T47D (cell line): ENCODE data around the gene PARD3.
"Not testable (repeated sequence)": the region's sequence is repeated elsewhere in the genome, so short reads cannot be mapped to it uniquely, and the experiment has no call there.

ENCODE experiments used
- DNase-seq, 2 experiments: peaks; one replicate each; pipeline versions ENCODE4 v3.0.0 to v3.0.0-alpha.2; 2011 to 2012; ENCODE audit warnings: low read depth in 1 of 2, low spot score in 1 of 2
- JUND ChIP-seq: IDR thresholded peaks from 2 replicates; pipeline ENCODE4 v1.6.1; 2012; ENCODE audit warnings: low read depth
- in situ Hi-C: cut with HindIII; loops from 2 replicates; pipeline ENCODE4 v1.10.0; 2016; ENCODE audit warnings: low sequenced_read_pairs, low pct_unique_long_range_greater_than_20kb

The PARD3 gene

DNA sequence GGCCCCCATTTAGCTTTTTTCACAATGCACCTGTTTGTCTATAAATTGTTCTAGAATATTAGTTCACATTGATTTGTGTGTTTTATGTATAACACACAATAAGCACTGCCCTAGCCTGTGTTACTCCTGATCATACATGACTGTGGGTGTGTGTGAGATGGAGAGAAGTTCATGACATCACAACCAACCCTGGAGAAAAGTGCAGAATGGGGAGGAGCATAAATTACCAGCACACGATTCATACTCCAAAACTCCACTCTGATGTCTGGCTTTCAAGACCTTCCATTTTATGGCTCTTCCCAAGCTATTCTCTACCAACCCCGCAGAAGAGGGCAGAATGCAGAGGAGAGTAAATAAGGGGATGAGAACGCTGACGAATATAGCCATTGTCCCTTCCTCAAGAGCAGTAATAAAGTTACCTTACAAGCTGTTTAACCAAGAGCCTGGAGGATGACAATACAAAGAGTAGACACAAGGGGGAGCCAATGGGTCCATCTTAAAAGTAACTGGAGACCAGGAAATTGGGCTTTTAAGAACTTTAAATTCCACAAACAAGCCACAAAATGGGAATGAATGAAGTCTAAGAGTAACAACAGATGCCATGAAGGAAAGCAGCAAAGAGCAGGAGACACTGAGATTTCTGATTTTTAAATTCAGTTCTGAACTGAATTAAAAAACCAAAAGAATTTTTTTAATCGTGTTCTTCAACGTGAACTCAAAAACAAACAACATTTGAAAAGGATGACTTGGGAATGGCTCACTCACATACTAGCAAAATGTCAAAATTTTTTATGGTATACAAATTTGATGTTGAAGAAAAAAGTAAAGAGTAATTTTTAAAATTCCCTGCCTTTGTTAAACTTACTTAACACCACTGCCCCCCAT, 159.6 kb downstream of the PARD3 start:
- in situ Hi-C loops: no loop called here

DNA sequence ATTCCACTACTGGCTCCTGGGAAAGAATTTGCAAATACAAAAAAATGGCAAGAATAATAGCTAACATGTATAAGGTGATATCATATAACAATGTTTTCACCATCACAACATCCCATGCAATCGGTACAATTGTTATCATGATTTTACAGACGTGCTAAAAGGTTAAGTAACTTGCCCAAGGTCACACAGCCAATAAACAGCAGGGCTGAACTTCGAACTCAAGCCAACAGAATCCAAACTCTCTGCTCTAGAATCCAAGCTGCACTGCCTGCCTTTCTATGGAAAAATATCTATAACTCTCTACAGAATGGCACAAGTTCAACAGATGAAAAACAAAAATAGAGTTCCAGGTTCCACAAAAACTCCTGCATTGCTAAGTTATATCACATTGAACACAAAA, 160.9 kb downstream of the PARD3 start:
- in situ Hi-C loops: no loop called here
- DNase-seq: no peak
- no peak for TF ChIP-seq JUND

More for the DNA sequence above, 159.6 kb downstream of the PARD3 start:
- DNase-seq: peak; percentile 2 to 74
- TF ChIP-seq JUND: no peak

DNA sequence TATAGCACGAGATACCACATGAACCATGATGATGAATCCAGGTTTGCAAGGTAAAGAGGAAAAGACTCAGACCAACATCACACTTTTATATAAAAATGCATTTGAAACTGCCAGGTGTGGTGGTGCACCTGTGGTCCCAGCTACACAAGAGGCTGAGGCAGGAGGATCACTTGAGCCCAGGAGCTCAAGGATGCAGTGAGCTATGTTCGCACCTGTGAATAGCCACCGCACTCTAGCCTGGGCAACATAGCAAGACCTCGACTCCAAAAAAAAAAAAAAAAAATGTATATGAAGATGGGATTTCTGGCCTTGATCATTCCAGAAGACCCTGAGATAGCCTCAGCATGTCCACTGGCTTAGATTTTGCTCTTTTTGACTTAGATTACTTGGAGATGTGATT, 161.6 kb downstream of the PARD3 start:
- in situ Hi-C loops: no loop called here
- no peak for TF ChIP-seq JUND
- no peak for DNase-seq

DNA sequence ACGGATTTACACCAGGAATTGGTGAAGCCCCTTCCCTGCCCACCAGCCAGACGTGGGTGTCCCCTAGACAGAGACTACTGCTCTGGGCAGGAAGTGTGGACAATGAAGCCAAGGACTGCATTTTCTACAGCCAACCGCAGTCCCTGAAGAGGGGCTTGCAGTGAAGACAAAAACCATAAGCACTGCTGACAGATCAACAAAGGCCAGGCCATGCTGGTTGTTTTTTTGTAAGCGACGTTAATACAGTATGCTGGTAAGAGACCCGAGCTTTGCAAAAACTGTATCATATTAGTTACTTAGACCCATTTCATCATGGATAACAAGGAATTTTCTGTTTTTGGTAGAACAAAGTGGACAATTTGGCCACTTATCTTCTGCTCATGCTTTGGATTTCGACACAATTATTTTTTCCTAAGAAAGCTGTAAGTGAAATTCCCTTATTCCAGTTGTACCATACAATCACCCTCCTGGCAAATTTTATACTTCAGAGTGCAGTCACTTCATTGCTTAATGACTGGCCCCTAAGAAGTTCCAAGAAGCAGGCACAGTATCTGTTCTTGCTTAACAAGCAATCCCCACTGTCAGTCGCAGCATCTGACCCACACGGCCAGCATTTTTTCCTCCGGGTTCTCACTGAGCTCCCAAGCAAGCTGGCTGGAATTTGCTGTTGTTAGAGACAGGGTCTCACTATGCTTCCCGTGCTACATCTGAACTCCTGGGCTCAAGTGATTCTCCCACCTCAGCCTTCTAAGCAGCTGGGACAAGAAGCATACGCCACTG, 163.5 kb downstream of the PARD3 start:
- no peak for DNase-seq
- no peak for TF ChIP-seq JUND
- in situ Hi-C loops: no loop called here

DNA sequence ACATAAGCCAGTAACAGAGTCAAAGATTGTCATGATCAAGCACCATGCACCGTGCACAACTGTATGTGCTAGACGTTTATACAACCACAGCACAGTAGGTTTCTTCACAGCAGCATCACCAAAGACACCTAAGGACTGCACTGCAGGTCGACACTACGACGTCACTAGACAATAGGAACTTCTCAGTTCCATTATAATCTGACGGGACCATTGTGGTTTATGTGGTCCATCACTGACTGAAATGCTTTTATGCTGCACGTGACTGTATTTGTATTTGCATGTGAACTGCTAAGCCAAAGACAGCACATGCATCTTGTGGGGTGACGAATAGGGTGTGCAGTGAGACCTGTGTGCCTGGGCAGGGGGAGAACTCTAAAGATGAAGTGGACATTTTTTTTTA, 164.9 kb downstream of the PARD3 start:
- DNase-seq: no peak
- in situ Hi-C loops: no loop called here
- TF ChIP-seq JUND: no peak

DNA sequence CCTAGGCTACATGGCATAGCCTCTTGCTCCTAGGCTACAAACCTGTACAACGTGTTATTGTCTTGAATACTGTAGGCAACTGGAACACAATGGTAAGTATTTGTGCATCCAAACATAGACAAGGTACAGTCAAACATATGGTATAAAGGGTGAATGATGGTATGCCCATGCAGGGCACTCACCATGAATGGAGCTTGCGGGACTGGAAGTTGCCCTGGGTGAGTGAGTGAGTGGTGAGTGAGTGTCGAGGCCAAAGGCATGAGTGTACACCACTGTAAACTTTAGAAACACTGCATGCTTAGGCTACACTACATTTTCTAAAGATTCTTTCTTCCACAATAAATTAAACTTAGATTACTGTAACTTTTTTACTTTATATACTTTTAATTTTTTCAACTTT, 165.7 kb downstream of the PARD3 start:
- in situ Hi-C loops: no loop called here
- no peak for TF ChIP-seq JUND
- DNase-seq: no peak

DNA sequence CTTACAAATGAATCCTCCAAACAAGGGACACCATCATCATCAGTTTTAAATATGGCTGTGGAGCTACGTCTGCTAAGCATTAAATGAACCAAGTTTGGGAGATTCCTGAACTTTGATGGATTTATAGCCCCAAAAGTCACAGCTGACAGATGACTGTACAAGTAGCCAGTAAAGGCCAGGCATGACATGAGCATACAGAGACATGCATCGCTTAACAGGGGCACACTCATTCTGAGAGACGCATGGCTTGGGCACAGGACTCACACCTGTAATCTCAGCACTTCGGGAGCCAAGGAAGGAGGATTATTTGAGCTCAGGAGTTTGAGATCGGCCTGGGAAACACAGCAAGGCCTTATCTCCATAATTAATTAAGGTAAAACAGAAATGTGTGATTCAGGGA, 166.2 kb downstream of the PARD3 start:
- no peak for TF ChIP-seq JUND
- no peak for DNase-seq
- in situ Hi-C loops: no loop called here

DNA sequence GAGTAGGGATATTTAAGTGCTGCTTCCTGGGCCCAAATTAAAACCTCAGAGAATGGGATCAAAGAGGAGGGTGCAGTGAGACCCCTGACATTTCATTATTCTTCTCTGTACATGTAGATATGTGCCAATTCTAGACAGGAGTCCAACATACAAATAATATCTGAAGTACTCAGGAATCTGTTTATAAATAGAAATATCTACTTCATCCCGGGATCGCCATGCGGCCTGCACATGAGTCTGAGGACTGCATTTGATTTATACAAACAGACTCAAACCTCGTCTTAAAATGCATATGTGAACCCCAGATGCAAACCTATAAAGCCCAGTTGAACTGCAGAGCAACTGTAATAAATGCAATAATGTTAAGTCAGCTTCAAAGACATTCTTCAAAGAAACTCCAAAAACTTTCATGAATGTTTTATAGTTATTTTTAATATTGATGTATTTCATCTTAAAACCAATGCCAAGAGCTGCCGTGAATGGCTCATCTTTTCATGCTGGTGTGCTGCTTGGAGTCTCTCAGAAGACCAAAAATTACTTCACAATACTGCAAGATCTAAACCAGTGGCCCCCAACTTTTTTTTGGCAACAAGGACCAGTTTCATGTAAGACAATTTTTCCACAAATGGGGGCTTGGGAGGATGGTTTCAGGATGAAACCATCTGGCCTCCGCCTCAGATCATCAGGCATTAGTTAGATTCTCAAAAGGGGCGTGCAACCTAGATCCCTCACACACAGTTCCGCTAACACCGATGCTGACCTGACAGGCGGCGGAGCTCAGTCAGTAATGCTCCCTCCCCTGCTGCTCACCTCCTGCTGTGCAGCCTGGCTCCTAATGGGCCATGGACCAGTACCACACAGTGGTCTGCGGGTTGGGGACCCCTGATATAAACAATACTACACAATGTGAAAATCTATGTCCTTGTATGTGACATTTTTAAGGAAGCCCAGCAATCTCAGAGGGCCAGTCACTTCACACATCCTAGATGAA, 166.9 kb downstream of the PARD3 start:
- DNase-seq: no peak
- in situ Hi-C loops: no loop called here
- TF ChIP-seq JUND: no peak

DNA sequence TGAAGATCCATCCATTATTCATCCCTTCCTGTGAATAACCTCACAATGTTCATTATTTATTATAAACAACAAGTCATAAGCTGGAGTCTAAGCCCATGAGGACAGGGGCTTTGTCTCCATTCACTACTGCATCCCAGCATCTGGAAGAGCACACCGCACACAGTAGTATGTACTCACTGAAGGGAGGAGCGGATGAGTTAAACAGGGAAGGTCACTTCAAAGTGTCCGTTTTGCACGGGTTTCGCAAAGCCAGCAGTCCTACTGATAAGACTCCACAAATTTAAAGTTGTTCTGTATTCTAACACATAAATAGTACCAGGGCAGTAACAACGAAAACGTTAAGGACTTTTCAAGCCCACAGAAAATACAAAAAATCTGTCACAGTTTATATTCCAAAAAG, 167.9 kb downstream of the PARD3 start:
- DNase-seq: no peak
- in situ Hi-C loops: no loop called here
- TF ChIP-seq JUND: no peak

DNA sequence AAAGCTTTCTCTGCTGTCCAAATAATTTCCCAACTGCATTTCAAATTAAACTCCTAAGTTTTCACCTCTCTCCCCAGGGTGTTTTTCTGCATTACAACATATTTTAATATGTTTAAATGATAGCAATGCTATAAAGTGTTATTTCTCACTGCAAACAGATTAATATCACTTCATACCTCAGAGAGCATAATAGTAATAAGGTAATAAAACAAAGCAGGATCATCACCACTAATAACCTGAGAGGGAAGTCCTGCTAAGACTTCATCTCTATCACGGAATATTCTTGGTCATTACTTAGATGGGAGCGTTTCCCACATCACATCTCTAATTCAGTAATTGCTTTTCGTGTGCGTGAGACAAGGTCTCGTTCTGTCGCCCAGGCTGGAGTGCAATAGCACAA, 168.8 kb downstream of the PARD3 start:
- DNase-seq: no peak
- in situ Hi-C loops: no loop called here
- TF ChIP-seq JUND: no peak

DNA sequence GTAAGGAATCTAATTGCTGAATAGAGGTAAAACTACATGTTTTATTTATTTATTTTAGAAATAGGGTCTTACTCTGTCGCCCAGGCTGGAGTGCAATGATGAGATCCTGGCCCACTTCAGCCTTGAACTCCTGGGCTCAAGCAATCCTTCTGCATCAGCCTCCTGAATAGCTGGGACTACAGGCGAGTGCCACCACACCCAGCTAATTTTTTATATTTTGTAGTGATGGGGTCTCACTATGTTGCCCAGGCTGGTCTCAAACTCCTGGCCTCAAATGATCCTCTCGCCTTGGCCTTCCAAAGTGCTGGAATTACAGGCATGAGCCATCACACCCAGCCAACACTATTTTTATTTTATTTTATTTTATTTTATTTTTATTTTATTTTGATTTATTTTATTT, 170.3 kb downstream of the PARD3 start:
- in situ Hi-C loops, DNase-seq: not testable (repeated sequence)

DNA sequence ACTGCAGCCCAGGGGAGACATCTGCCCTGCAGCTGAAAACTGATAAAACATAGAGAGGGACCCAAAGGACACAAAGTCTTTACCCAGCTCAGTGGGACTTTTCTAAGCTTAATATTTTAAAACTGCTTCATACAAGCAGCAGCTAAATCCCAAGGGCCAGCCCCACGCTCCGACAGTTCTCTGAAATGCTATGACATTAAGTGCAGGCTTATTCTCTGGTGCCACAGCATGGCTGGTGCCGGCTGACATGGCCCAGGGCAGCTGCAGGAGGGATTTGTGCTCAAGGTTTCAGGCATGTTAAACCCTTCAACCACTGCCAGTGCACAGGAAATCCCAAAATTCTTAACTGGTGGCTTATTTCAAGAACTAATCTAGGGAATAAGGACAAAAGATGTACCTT, 170.9 kb downstream of the PARD3 start:
- no peak for TF ChIP-seq JUND
- DNase-seq: no peak
- in situ Hi-C loops: no loop called here
